K562 (cell line): ENCODE measurements around the gene STRADB.

Source experiments
- ATF7 ChIP-seq: fragments of 450-650 bp; IDR thresholded peaks from 2 replicates; pipeline ENCODE4 v1.7.1; 2014; ENCODE audit warnings: mild to moderate bottlenecking, moderate library complexity
- CHD1 ChIP-seq: fragments of 200-600 bp; sonication (generic); IDR thresholded peaks from one replicate; pipeline ENCODE4 v1.6.1; 2012; ENCODE audit warnings: mild to moderate bottlenecking, moderate library complexity, low read length, inconsistent platforms
- ELF4 ChIP-seq: fragments of 450-650 bp; formaldehyde crosslinking; IDR thresholded peaks from 2 replicates; pipeline ENCODE4 v1.4.0; 2022; ENCODE audit warnings: missing genetic modification characterization
- JUN ChIP-seq, 2 experiments: sonication (generic) in 1 of 2; formaldehyde crosslinking in 1 of 2; IDR thresholded peaks; 2 replicates each; pipeline versions ENCODE4 v1.6.1 to v1.8.0; 2012 to 2022; ENCODE audit warnings: borderline replicate concordance in 2 of 2, mild to moderate bottlenecking in 2 of 2, improper control_type of control experiment in 1 of 2, low read depth in 1 of 2, low read length in 1 of 2, missing genetic modification reagents in 1 of 2
- NFYB ChIP-seq: IDR thresholded peaks from 2 replicates; pipeline ENCODE4 v1.6.1; 2011; ENCODE audit warnings: mild to moderate bottlenecking, moderate library complexity; ENCODE audit not compliant: insufficient read length; ENCODE audit errors: extremely low read depth
- SMARCC2 ChIP-seq: fragments of 450-650 bp; IDR thresholded peaks from 2 replicates; pipeline ENCODE4 v1.6.1; 2017; ENCODE audit warnings: antibody characterized with exemption, moderate library complexity, mild to moderate bottlenecking, low read depth
- TAF1 ChIP-seq: IDR thresholded peaks from 2 replicates; pipeline ENCODE4 v1.6.1; 2011; ENCODE audit warnings: mild to moderate bottlenecking, low read length, moderate library complexity; ENCODE audit not compliant: insufficient read depth, control insufficient read depth, severe bottlenecking; ENCODE audit errors: extremely low read depth
- USF2 ChIP-seq: sonication (generic); formaldehyde crosslinking; IDR thresholded peaks from 2 replicates; pipeline ENCODE4 v1.5.0; 2020; ENCODE audit warnings: missing genetic modification reagents
- ZFP30 ChIP-seq: fragments of 250-450 bp; sonication (Bioruptor Pico); IDR thresholded peaks from 2 replicates; pipeline ENCODE4 v1.8.0; 2022; ENCODE audit warnings: moderate library complexity, mild to moderate bottlenecking, inconsistent platforms, borderline replicate concordance
- ZNF347 ChIP-seq: fragments of 450-650 bp; formaldehyde crosslinking; IDR thresholded peaks from 2 replicates; pipeline ENCODE4 v1.4.0; 2020; ENCODE audit warnings: low read depth, mild to moderate bottlenecking, moderate library complexity

GRCh38 chr2:201432038-201432620, 19.4 kb upstream of the STRADB start:
- TF ChIP-seq CHD1, result no peak
- no peak for TF ChIP-seq ZNF347 (CRISPR knock-in tag)
- TF ChIP-seq JUN (IDR thresholded peaks at IDR 0.05; ENCODE audit: borderline replicate concordance, low read depth, low read length), result no peak
- no peak for TF ChIP-seq JUN (CRISPR knock-in tag; IDR thresholded peaks at IDR 0.05; ENCODE audit: borderline replicate concordance)
- TF ChIP-seq NFYB, result no peak
- no peak for TF ChIP-seq SMARCC2
- TF ChIP-seq ZFP30 (CRISPR knock-in tag), result no peak
- TF ChIP-seq USF2, result no peak
- TF ChIP-seq ELF4 (CRISPR knock-in tag), result no peak
- TF ChIP-seq ATF7, result no peak
- no peak for TF ChIP-seq TAF1
